H1 (cell line): ENCODE data around the gene EXO1. TPM values are rescaled to one million over a fixed set of nuclear protein-coding genes. Genes with fewer than 3 reads are reported as not detected.

Experiments used
- CHD7 ChIP-seq: fragments of 300-600 bp; sonication (generic); IDR thresholded peaks from 2 replicates; pipeline ENCODE4 v1.7.1; 2012; ENCODE audit warnings: low read length, moderate library complexity, mild to moderate bottlenecking, inconsistent platforms; ENCODE audit not compliant: insufficient replicate concordance
- NRF1 ChIP-seq: IDR thresholded peaks from 2 replicates; pipeline ENCODE4 v1.6.1; 2011; ENCODE audit warnings: mild to moderate bottlenecking, low read depth, low read length, improper control_type of control experiment
- YY1 ChIP-seq: IDR thresholded peaks from 2 replicates; pipeline ENCODE4 v1.6.1; 2011; ENCODE audit warnings: low read depth, mild to moderate bottlenecking, low read length
- polyA plus RNA-seq, 7 experiments: library from polyadenylated mRNA; depleted of rRNA in 3 of 7; stranded (reverse) in 5 of 7; unstranded in 2 of 7; fragments of >200 nt in 5 of 7; fragments of 200-250 nt in 2 of 7; gene quantifications; 1 replicate in 5 of 7; 2 replicates in 1 of 7; 4 replicates in 1 of 7; pipeline versions ENCODE4 v1.2.1 to v1.2.3, GENCODE V29; 2011 to 2013; ENCODE audit warnings: missing spikeins in 2 of 7, mixed read lengths in 2 of 7
- total RNA-seq: library from RNA; stranded (reverse); fragmentation: NEBNext Ultra II Directional; extraction: Animal tissue kit (Norgen Biotek cat#: 25700); gene quantifications from 2 replicates; pipeline ENCODE4 v1.2.1, GENCODE V29; 2021

Gene EXO1
- total and polyA plus RNA-seq, 2 of the 8 experiments (the other 6 are each of a cell fraction or from before 2014, with no cell fraction given): 9.2 to 43.0 TPM

- TF ChIP-seq CHD7 (no peak), NRF1 (no peak), YY1 (no peak)
- TF ChIP-seq, all 59 proteins: peak for 0
Observed at GRCh38 chr1:241819340-241819866, 28.6 kb upstream of the EXO1 start (continued).
